ENCODE results near the gene PIGH. TPM values are rescaled to one million over a fixed set of nuclear protein-coding genes. Genes with fewer than 3 reads are reported as not detected.

Gene PIGH
- total RNA-seq, 1 donor from 2014 or later: 11.3 TPM

GRCh38 chr14:67554341-67554740 lies 45.7 kb downstream of the PIGH start:
- H4K20me1 ChIP-seq (ENCODE audit: insufficient read depth, low read length): no peaks in the 10 kb centered on the region
- no peak overlapping the region for H3K27ac ChIP-seq (ENCODE audit: low read depth, low read length)
- H3K4me1 ChIP-seq (ENCODE audit: insufficient read depth, low read length): no peaks in the 10 kb centered on the region
- FAIRE-seq (no peak), DNase-seq (ENCODE audit: low read depth) (no peak)
- H3K4me3 Mint-ChIP-seq (ENCODE audit: unreplicated experiment): no peak overlapping the region
- H3K79me2 ChIP-seq (ENCODE audit: insufficient read depth, low read length): no peaks in the 10 kb centered on the region
- H3K9ac ChIP-seq (ENCODE audit: low read length): no peak overlapping the region
- peaks cover 3% of the 10 kb centered on the region for H3K9me3 Mint-ChIP-seq (ENCODE audit: unreplicated experiment)
- no peak overlapping the region for H3K27ac Mint-ChIP-seq (ENCODE audit: unreplicated experiment)
- H3K4me2 ChIP-seq (ENCODE audit: low read length): no peak overlapping the region
- no peak overlapping the region for H2AFZ ChIP-seq (ENCODE audit: low read depth, low read length)
- H3K4me3 ChIP-seq (ENCODE audit: insufficient read depth, low read depth, low read length): no peak overlapping the region
- no peaks in the 10 kb centered on the region for H3K27me3 ChIP-seq (ENCODE audit: insufficient read depth, low read length)
- H3K4me1 Mint-ChIP-seq (ENCODE audit: low read depth, unreplicated experiment): peaks cover 6% of the 10 kb centered on the region
- no peak for TF ChIP-seq EZH2 (IDR thresholded peaks at IDR 0.05; ENCODE audit: insufficient read depth, low read length)
- TF ChIP-seq, protein P1, sequence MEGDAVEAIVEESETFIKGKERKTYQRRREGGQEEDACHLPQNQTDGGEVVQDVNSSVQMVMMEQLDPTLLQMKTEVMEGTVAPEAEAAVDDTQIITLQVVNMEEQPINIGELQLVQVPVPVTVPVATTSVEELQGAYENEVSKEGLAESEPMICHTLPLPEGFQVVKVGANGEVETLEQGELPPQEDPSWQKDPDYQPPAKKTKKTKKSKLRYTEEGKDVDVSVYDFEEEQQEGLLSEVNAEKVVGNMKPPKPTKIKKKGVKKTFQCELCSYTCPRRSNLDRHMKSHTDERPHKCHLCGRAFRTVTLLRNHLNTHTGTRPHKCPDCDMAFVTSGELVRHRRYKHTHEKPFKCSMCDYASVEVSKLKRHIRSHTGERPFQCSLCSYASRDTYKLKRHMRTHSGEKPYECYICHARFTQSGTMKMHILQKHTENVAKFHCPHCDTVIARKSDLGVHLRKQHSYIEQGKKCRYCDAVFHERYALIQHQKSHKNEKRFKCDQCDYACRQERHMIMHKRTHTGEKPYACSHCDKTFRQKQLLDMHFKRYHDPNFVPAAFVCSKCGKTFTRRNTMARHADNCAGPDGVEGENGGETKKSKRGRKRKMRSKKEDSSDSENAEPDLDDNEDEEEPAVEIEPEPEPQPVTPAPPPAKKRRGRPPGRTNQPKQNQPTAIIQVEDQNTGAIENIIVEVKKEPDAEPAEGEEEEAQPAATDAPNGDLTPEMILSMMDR (IDR thresholded peaks at IDR 0.05; ENCODE audit: insufficient read depth, low read depth, low read length): no peak
- H3K36me3 ChIP-seq (ENCODE audit: insufficient read depth, low read length): no peaks in the 10 kb centered on the region
- peaks cover 3% of the 10 kb centered on the region for H3K36me3 Mint-ChIP-seq (ENCODE audit: low read depth, unreplicated experiment)
- no peaks in the 10 kb centered on the region for H3K9me3 ChIP-seq (ENCODE audit: insufficient read depth, low read depth, low read length)
- H3K27me3 Mint-ChIP-seq (ENCODE audit: low read depth, unreplicated experiment): no peaks in the 10 kb centered on the region

GRCh38 chr14:67553547-67553946 lies 46.5 kb downstream of the PIGH start:
- Histone ChIP-seq H3K9ac (ENCODE audit: low read length) (no peak overlapping the region), H3K4me3 (ENCODE audit: insufficient read depth, low read depth, low read length) (no peak overlapping the region), H3K27me3 (ENCODE audit: insufficient read depth, low read length) (no peaks in the 10 kb centered on the region), H3K4me2 (ENCODE audit: low read length) (no peak overlapping the region), H2AFZ (ENCODE audit: low read depth, low read length) (no peak overlapping the region), H3K36me3 (ENCODE audit: insufficient read depth, low read length) (no peaks in the 10 kb centered on the region), H3K79me2 (ENCODE audit: insufficient read depth, low read length) (no peaks in the 10 kb centered on the region), H3K9me3 (ENCODE audit: insufficient read depth, low read depth, low read length) (no peaks in the 10 kb centered on the region), H3K27ac (ENCODE audit: low read depth, low read length) (no peak overlapping the region), H4K20me1 (ENCODE audit: insufficient read depth, low read length) (no peaks in the 10 kb centered on the region), H3K4me1 (ENCODE audit: insufficient read depth, low read length) (no peaks in the 10 kb centered on the region)
- H3K9me3 Mint-ChIP-seq (ENCODE audit: unreplicated experiment): peaks cover 3% of the 10 kb centered on the region
- FAIRE-seq: no peak
- peaks cover 6% of the 10 kb centered on the region for H3K4me1 Mint-ChIP-seq (ENCODE audit: low read depth, unreplicated experiment)
- no peak for DNase-seq (ENCODE audit: low read depth)
- no peak overlapping the region for H3K4me3 Mint-ChIP-seq (ENCODE audit: unreplicated experiment)
- peaks cover 3% of the 10 kb centered on the region for H3K36me3 Mint-ChIP-seq (ENCODE audit: low read depth, unreplicated experiment)
- TF ChIP-seq, protein P1 (IDR thresholded peaks at IDR 0.05; ENCODE audit: insufficient read depth, low read depth, low read length): no peak
- no peak for TF ChIP-seq EZH2 (IDR thresholded peaks at IDR 0.05; ENCODE audit: insufficient read depth, low read length)
- no peak overlapping the region for H3K27ac Mint-ChIP-seq (ENCODE audit: unreplicated experiment)
- no peaks in the 10 kb centered on the region for H3K27me3 Mint-ChIP-seq (ENCODE audit: low read depth, unreplicated experiment)

- H3K79me2 ChIP-seq (ENCODE audit: insufficient read depth, low read length): no peaks in the 10 kb centered on the region
- H3K36me3 ChIP-seq (ENCODE audit: insufficient read depth, low read length): no peaks in the 10 kb centered on the region
- no peak overlapping the region for H3K27ac Mint-ChIP-seq (ENCODE audit: unreplicated experiment)
- no peaks in the 10 kb centered on the region for H3K36me3 Mint-ChIP-seq (ENCODE audit: low read depth, unreplicated experiment)
- H2AFZ ChIP-seq (ENCODE audit: low read depth, low read length): no peak overlapping the region
- no peak overlapping the region for H3K4me3 Mint-ChIP-seq (ENCODE audit: unreplicated experiment)
- no peak for DNase-seq (ENCODE audit: low read depth)
- no peaks in the 10 kb centered on the region for H3K27me3 ChIP-seq (ENCODE audit: insufficient read depth, low read length)
- H3K9me3 ChIP-seq (ENCODE audit: insufficient read depth, low read depth, low read length): no peaks in the 10 kb centered on the region
- H3K4me1 Mint-ChIP-seq (ENCODE audit: low read depth, unreplicated experiment): peaks cover 3% of the 10 kb centered on the region
- H4K20me1 ChIP-seq (ENCODE audit: insufficient read depth, low read length): no peaks in the 10 kb centered on the region
- TF ChIP-seq EZH2 (IDR thresholded peaks at IDR 0.05; ENCODE audit: insufficient read depth, low read length): no peak
- TF ChIP-seq, protein P1 (IDR thresholded peaks at IDR 0.05; ENCODE audit: insufficient read depth, low read depth, low read length): no peak
- no peak overlapping the region for H3K27ac ChIP-seq (ENCODE audit: low read depth, low read length)
- no peak overlapping the region for H3K4me2 ChIP-seq (ENCODE audit: low read length)
- peaks cover 1% of the 10 kb centered on the region for H3K27me3 Mint-ChIP-seq (ENCODE audit: low read depth, unreplicated experiment)
- H3K9ac ChIP-seq (ENCODE audit: low read length): no peak overlapping the region
- H3K9me3 Mint-ChIP-seq (ENCODE audit: unreplicated experiment): no peaks in the 10 kb centered on the region
- no peak for FAIRE-seq
- no peak overlapping the region for H3K4me3 ChIP-seq (ENCODE audit: insufficient read depth, low read depth, low read length)
- H3K4me1 ChIP-seq (ENCODE audit: insufficient read depth, low read length): no peaks in the 10 kb centered on the region
Measured at GRCh38 chr14:67551940-67552339, 48.1 kb downstream of the PIGH start.
